ENCODE data around the gene ZNF428. TPM values are rescaled to one million over a fixed set of nuclear protein-coding genes. Genes with fewer than 3 reads are reported as not detected.
A peak's percentile ranks its signal among the peaks of the same experiment; 100 is the strongest.

The ZNF428 gene
- total RNA-seq (35.9 and 40.2 TPM in 2 replicates), polyA plus RNA-seq (73.9 and 74.9 TPM in 2 replicates)

GRCh38 chr19:43619262-43620060 lies at the start of gene ZNF428:
TSS of gene ZNF428 (minus strand) at chr19:43619629. CDS start at chr19:43614304, 5,325 bp downstream.
- no peaks in the 10 kb centered on the region for H3K36me3 ChIP-seq (replicated peaks; ENCODE audit: insufficient read depth, low read depth)
- no peaks in the 10 kb centered on the region for H4K20me1 ChIP-seq (ENCODE audit: insufficient read depth, poor library complexity, severe bottlenecking)
- H2AFZ ChIP-seq, result peak within 1 kb of the TSS; percentile 84
- peak within 1 kb of the TSS; percentile 85 for H3K4me2 ChIP-seq
- H3K27ac ChIP-seq, result peak within 1 kb of the TSS; percentile 98
- H3K79me2 ChIP-seq, result peaks cover 50% of the 10 kb centered on the region
- H3K9me2 ChIP-seq (replicated peaks; ENCODE audit: insufficient read depth), result no peaks in the 10 kb centered on the region
- no peaks in the 10 kb centered on the region for H3K9me3 ChIP-seq (ENCODE audit: low read depth)
- no peak for TF ChIP-seq EZH2phosphoT487 (IDR thresholded peaks at IDR 0.05; ENCODE audit: low read depth, severe bottlenecking, unreplicated experiment)
- TF ChIP-seq CTCF (IDR thresholded peaks at IDR 0.05; ENCODE audit: poor library complexity), result no peak
- no peak for TF ChIP-seq EZH2 (IDR thresholded peaks at IDR 0.05; ENCODE audit: borderline replicate concordance)
- peak; percentile 96 for DNase-seq (ENCODE audit: low spot score)
- peaks cover 7% of the 10 kb centered on the region for H3K4me1 ChIP-seq (ENCODE audit: insufficient read depth)
- peak within 1 kb of the TSS; percentile 44 for H3K4me3 ChIP-seq
- no peaks in the 10 kb centered on the region for H3K27me3 ChIP-seq
- 1% methylated on average over 77 of the region's 81 CpGs for WGBS (ENCODE audit: low lambda C conversion rate, missing lambda C conversion rate)

- peak overlapping the region; percentile 67 for H2AFZ ChIP-seq
These were observed 49.1 kb upstream of the ZNF428 start for GRCh38 chr19:43668406-43669109.

GRCh38 chr19:43667876-43668405 lies 48.5 kb upstream of the ZNF428 start:
- Histone ChIP-seq H2AFZ (peak overlapping the region; percentile 21), H3K4me2 (peak overlapping the region; percentile 79), H3K79me2 (no peaks in the 10 kb centered on the region), H3K27me3 (no peaks in the 10 kb centered on the region), H3K36me3 (replicated peaks; ENCODE audit: insufficient read depth, low read depth) (no peaks in the 10 kb centered on the region), H3K9me2 (replicated peaks; ENCODE audit: insufficient read depth) (no peaks in the 10 kb centered on the region), H3K4me3 (peak overlapping the region; percentile 10), H3K9me3 (ENCODE audit: low read depth) (no peaks in the 10 kb centered on the region), H3K27ac (no peak overlapping the region), H4K20me1 (ENCODE audit: insufficient read depth, poor library complexity, severe bottlenecking) (no peaks in the 10 kb centered on the region), H3K4me1 (ENCODE audit: insufficient read depth) (peaks cover 11% of the 10 kb centered on the region)
- TF ChIP-seq CTCF (IDR thresholded peaks at IDR 0.05; ENCODE audit: poor library complexity), result no peak
- TF ChIP-seq EZH2phosphoT487 (IDR thresholded peaks at IDR 0.05; ENCODE audit: low read depth, severe bottlenecking, unreplicated experiment), result no peak
- TF ChIP-seq EZH2 (IDR thresholded peaks at IDR 0.05; ENCODE audit: borderline replicate concordance), result no peak
- 10% methylated on average over 26 of the region's 29 CpGs for WGBS (ENCODE audit: low lambda C conversion rate, missing lambda C conversion rate)
- DNase-seq (ENCODE audit: low spot score), result no peak

More at GRCh38 chr19:43668406-43669109, 49.1 kb upstream of the ZNF428 start:
- Histone ChIP-seq H3K9me2 (replicated peaks; ENCODE audit: insufficient read depth) (no peaks in the 10 kb centered on the region), H3K36me3 (replicated peaks; ENCODE audit: insufficient read depth, low read depth) (no peaks in the 10 kb centered on the region), H3K9me3 (ENCODE audit: low read depth) (no peaks in the 10 kb centered on the region), H3K4me2 (peak overlapping the region; percentile 78), H3K79me2 (no peaks in the 10 kb centered on the region), H4K20me1 (ENCODE audit: insufficient read depth, poor library complexity, severe bottlenecking) (no peaks in the 10 kb centered on the region), H3K4me3 (peak overlapping the region; percentile 30), H3K27ac (peak overlapping the region; percentile 83), H3K27me3 (no peaks in the 10 kb centered on the region), H3K4me1 (ENCODE audit: insufficient read depth) (peaks cover 11% of the 10 kb centered on the region)
- no peak for TF ChIP-seq CTCF (IDR thresholded peaks at IDR 0.05; ENCODE audit: poor library complexity)
- no peak for TF ChIP-seq EZH2 (IDR thresholded peaks at IDR 0.05; ENCODE audit: borderline replicate concordance)
- TF ChIP-seq EZH2phosphoT487 (IDR thresholded peaks at IDR 0.05; ENCODE audit: low read depth, severe bottlenecking, unreplicated experiment), result no peak
- WGBS (ENCODE audit: low lambda C conversion rate, missing lambda C conversion rate), result 2% methylated on average over 30 of the region's 44 CpGs
- DNase-seq (ENCODE audit: low spot score), result peak; percentile 99
